Measurements from ENCODE around the gene UHMK1. TPM values are rescaled to one million over a fixed set of nuclear protein-coding genes. Genes with fewer than 3 reads are reported as not detected.

Gene UHMK1
- total RNA-seq, 1 experiment from 2014 or later: 15.8 TPM

GRCh38 chr1:162487241-162487640 lies 10.4 kb upstream of the UHMK1 start:
- Histone ChIP-seq H3K4me1 (ENCODE audit: insufficient read depth, low read length) (no peaks in the 10 kb centered on the region), H2BK120ac (ENCODE audit: low read depth, low read length, poor library complexity, severe bottlenecking) (no peak overlapping the region), H2BK15ac (ENCODE audit: low read depth, low read length) (no peak overlapping the region), H2BK12ac (ENCODE audit: insufficient read length, low read depth, low read length) (no peak overlapping the region), H2BK20ac (ENCODE audit: low read depth, low read length, poor library complexity, severe bottlenecking) (no peak overlapping the region), H3K9me3 (ENCODE audit: control insufficient read depth, low read depth, low read length) (no peaks in the 10 kb centered on the region), H3K4me2 (ENCODE audit: insufficient read depth, insufficient read length, low read length) (no peak overlapping the region), H3K18ac (ENCODE audit: insufficient read length, low read depth, low read length) (no peak overlapping the region), H4K5ac (ENCODE audit: insufficient read length, low read depth, low read length) (no peak overlapping the region), H3K27ac (ENCODE audit: insufficient read length, low read depth, low read length) (no peak overlapping the region), H3K23me2 (ENCODE audit: insufficient read length, low read depth, low read length, poor library complexity, severe bottlenecking) (no peaks in the 10 kb centered on the region), H4K91ac (ENCODE audit: insufficient read length, low read depth, low read length) (no peak overlapping the region), H4K20me1 (ENCODE audit: control insufficient read depth, insufficient read depth, insufficient read length) (no peaks in the 10 kb centered on the region), H3T11ph (ENCODE audit: low read length) (no peak overlapping the region), H3K27me3 (ENCODE audit: insufficient read depth, low read length) (no peaks in the 10 kb centered on the region), H2AFZ (ENCODE audit: low read length) (no peak overlapping the region), H3K23ac (ENCODE audit: insufficient read length, low read depth, low read length) (no peak overlapping the region), H2AK5ac (ENCODE audit: insufficient read length, low read length) (no peak overlapping the region), H3K56ac (ENCODE audit: insufficient read length, low read depth, low read length) (no peak overlapping the region), H3K14ac (ENCODE audit: insufficient read depth, low read length) (no peak overlapping the region), H3K79me1 (ENCODE audit: insufficient read depth, low read depth, low read length, poor library complexity, severe bottlenecking) (no peaks in the 10 kb centered on the region), H3K79me2 (ENCODE audit: insufficient read depth, low read length) (no peaks in the 10 kb centered on the region), H4K8ac (replicated peaks; ENCODE audit: insufficient read length, low read depth, low read length) (no peak overlapping the region), H3K9ac (ENCODE audit: extremely low read depth, insufficient read length, low read length) (no peak overlapping the region), H2BK5ac (ENCODE audit: insufficient read length, low read length) (no peak overlapping the region), H3K4ac (ENCODE audit: low read depth, low read length) (no peak overlapping the region)
- H3K36me3 Mint-ChIP-seq (ENCODE audit: insufficient read depth in 1 of 3, low read depth in 3 of 3): no peaks in the 10 kb centered on the region
- no peaks in the 10 kb centered on the region for H3K9me3 Mint-ChIP-seq
- no peaks in the 10 kb centered on the region for H3K4me1 Mint-ChIP-seq
- WGBS (ENCODE audit: extremely low coverage, insufficient read length, low lambda C conversion rate): no CpG with 5 or more reads among the region's 10 CpGs
- H3K27me3 Mint-ChIP-seq (ENCODE audit: low read depth): peaks cover 12% of the 10 kb centered on the region
- DNase-seq: no peak
- H3K4me3 Mint-ChIP-seq: no peak overlapping the region
- no peak overlapping the region for H3K27ac Mint-ChIP-seq
- no peak for TF ChIP-seq CTCF (conservative IDR thresholded peaks at IDR 0.05)

Measured in H9 (cell line).